T-cell (primary cell): Measurements from ENCODE around the gene ABTB2. TPM values are rescaled to one million over a fixed set of nuclear protein-coding genes. Genes with fewer than 3 reads are reported as not detected.

Experiments
- ATAC-seq, 4 experiments: fragments of 200-7000 bp in 3 of 4; fragments of 150-1000 bp in 1 of 4; cut with Tn5 transposase; replicated peaks in 1 of 4; 1 replicate in 3 of 4; 2 replicates in 1 of 4; pipeline ENCODE4 v1.10.0; 2021; ENCODE audit warnings: moderate library complexity in 3 of 4, mild to moderate bottlenecking in 2 of 4, moderate number of reproducible peaks in 1 of 4
- CTCF ChIA-PET, 2 donors: fragments of 300-600 bp; sonication (Branson Sonifier 250); formaldehyde crosslinking; loops; one replicate each; lab custom pipeline; 2022; ENCODE audit warnings: antibody characterized with exemption in 2 of 2; lab: Charles Lee
- POLR2A ChIA-PET, 2 donors: fragments of 300-600 bp; sonication (Branson Sonifier 250); formaldehyde crosslinking; loops; one replicate each; lab custom pipeline; 2022; ENCODE audit warnings: antibody characterized with exemption in 2 of 2; lab: Charles Lee
- DNase-seq, 35 experiments: peaks; one replicate each; pipeline versions ENCODE4 v3.0.0 to v3.0.0-alpha.2; 2013 to 2023
- H3K27ac ChIP-seq: one replicate; pipeline ENCODE4 v1.5.1; 2013; ENCODE audit warnings: low read length
- H3K27me3 ChIP-seq, 2 experiments: replicated peaks in 1 of 2; 1 replicate in 1 of 2; 2 replicates in 1 of 2; pipeline versions ENCODE4 v1.6.1 to v1.7.0; 2013; ENCODE audit warnings: low read length in 1 of 2, mixed read lengths in 1 of 2; ENCODE audit not compliant: control insufficient read depth in 2 of 2, insufficient read depth in 2 of 2; ENCODE audit errors: extremely low read depth in 1 of 2
- H3K36me3 ChIP-seq, 2 donors: 1 replicate in 1 of 2; 2 replicates in 1 of 2; pipeline versions ENCODE4 v1.6.1 to v1.7.0; 2013; ENCODE audit warnings: low read length in 1 of 2; ENCODE audit not compliant: control insufficient read depth in 2 of 2, insufficient read depth in 1 of 2; ENCODE audit errors: extremely low read depth in 1 of 2
- H3K4me1 ChIP-seq, 2 experiments: 1 replicate in 1 of 2; 2 replicates in 1 of 2; pipeline versions ENCODE4 v1.6.1 to v1.7.0; 2013; ENCODE audit warnings: low read length in 2 of 2, mixed read lengths in 1 of 2; ENCODE audit not compliant: insufficient read depth in 2 of 2, control insufficient read depth in 1 of 2; ENCODE audit errors: extremely low read depth in 1 of 2
- H3K4me3 ChIP-seq, 2 donors: 1 replicate in 1 of 2; 2 replicates in 1 of 2; pipeline versions ENCODE4 v1.5.1 to v1.7.0; 2013; ENCODE audit warnings: mild to moderate bottlenecking in 2 of 2, low read length in 1 of 2, moderate library complexity in 1 of 2; ENCODE audit not compliant: control insufficient read depth in 1 of 2; ENCODE audit errors: extremely low read depth in 1 of 2
- H3K9me3 ChIP-seq: 2 replicates; pipeline ENCODE4 v1.7.0; 2013
- H3K27ac Mint-ChIP-seq, 2 donors: one replicate each; pipeline ENCODE4 v1.8.0; 2020 to 2021; ENCODE audit warnings: mild to moderate bottlenecking in 2 of 2, mixed read lengths in 2 of 2
- H3K27me3 Mint-ChIP-seq, 2 donors: one replicate each; pipeline ENCODE4 v1.8.0; 2021 to 2022; ENCODE audit warnings: mixed read lengths in 2 of 2
- H3K36me3 Mint-ChIP-seq: one replicate; pipeline ENCODE4 v1.8.0; 2021; ENCODE audit warnings: mixed read lengths
- H3K4me1 Mint-ChIP-seq, 3 donors: one replicate each; pipeline ENCODE4 v1.8.0; 2020 to 2022; ENCODE audit warnings: mixed read lengths in 3 of 3, mild to moderate bottlenecking in 1 of 3
- H3K4me3 Mint-ChIP-seq, 3 donors: one replicate each; pipeline ENCODE4 v1.8.0; 2020 to 2022; ENCODE audit warnings: mild to moderate bottlenecking in 3 of 3, mixed read lengths in 3 of 3, moderate library complexity in 3 of 3
- H3K9me3 Mint-ChIP-seq, 3 donors: one replicate each; pipeline ENCODE4 v1.8.0; 2020 to 2022; ENCODE audit warnings: mixed read lengths in 3 of 3
- WGBS: methylation state at CpG from one replicate; pipeline ENCODE4 v1.1.5; 2013; ENCODE audit warnings: missing lambda C conversion rate; ENCODE audit not compliant: insufficient coverage; 5-methylcytosine and 5-hydroxymethylcytosine counted together
- total RNA-seq, 35 experiments: library from RNA in 6 of 35; stranded (reverse) in 6 of 35; fragments of 120-200 nt in 1 of 35; gene quantifications; one replicate each; pipeline versions ENCODE4 v1.2.1 to v1.2.4 and lab custom pipeline; 2013 to 2026

ABTB2 gene
- total RNA-seq, 5 donors from 2014 or later (not counting 1 experiment from before 2014, with no cell fraction given) = 0.50 to 0.93 (median 0.82) TPM

DNA sequence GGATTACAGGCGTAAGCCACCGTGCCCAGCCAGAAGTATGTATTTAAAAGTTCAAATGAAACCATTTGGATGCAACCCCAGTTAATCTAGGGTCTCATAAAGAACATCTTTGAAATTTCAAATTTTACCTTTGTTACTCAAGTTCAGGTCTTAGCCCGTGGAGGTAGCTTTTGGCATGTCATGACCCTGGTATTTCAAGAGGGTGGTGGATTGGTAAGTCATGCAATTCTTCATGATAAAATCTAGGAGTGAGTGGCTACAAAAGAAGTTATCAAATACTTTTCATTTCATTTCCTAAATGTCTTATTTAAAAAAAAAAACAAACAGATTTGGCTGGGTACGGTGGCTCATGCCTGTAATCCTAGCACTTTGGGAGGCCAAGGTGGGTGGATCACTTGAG, 80.6 kb downstream of the ABTB2 start:
- Mint-ChIP-seq H3K4me1 (no peaks in the 10 kb centered on the region), H3K27me3 (no peaks in the 10 kb centered on the region), H3K4me3 (no peak overlapping the region), H3K36me3 (no peaks in the 10 kb centered on the region), H3K9me3 (no peaks in the 10 kb centered on the region), H3K27ac (no peak overlapping the region)
- CTCF ChIA-PET = interaction anchor here in 1 of 2 donors (0.6 to 0.7 kb wide), 3 partner anchors 26 to 256 kb away, joined by 5 to 8 read pairs (median 6); no protein-coding TSS in a partner anchor
- Histone ChIP-seq H3K27ac (no peak overlapping the region), H3K36me3 (no peaks in the 10 kb centered on the region), H3K27me3 (peaks cover 0 to 2% of the 10 kb centered on the region in 2 experiments), H3K4me3 (no peak overlapping the region), H3K9me3 (no peaks in the 10 kb centered on the region), H3K4me1 (no peaks in the 10 kb centered on the region)
- DNase-seq = no peak
- no CpG with 5 or more reads among the region's 4 CpGs for WGBS
- no peak for ATAC-seq
- POLR2A ChIA-PET = no interaction called here

DNA sequence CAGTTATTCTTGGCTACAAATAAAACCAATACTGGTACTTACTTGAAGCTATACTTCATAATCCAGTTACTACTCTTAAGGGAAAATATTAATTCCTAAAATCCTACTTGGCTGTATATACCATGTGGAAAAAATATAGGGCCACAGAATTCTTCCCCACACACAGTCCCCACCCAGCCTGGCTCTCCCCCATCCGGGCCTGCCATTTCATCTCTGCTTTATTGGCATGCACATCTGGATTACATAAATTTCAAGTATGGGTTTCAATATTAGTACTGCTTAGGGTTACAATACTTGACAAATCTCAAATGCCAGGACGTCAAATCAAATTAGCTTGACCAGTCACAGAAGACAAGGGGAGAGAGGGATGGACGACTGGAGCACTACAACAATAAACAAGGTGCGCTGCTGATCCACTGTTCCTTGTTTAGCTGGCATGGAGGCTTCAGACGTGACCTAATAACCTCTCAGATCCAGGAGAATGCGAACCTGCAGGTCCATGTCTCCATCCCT, 81.4 kb downstream of the ABTB2 start:
- DNase-seq = no peak
- Mint-ChIP-seq H3K36me3 (no peaks in the 10 kb centered on the region), H3K9me3 (no peaks in the 10 kb centered on the region), H3K27me3 (no peaks in the 10 kb centered on the region), H3K4me1 (no peaks in the 10 kb centered on the region), H3K27ac (no peak overlapping the region), H3K4me3 (no peak overlapping the region)
- Histone ChIP-seq H3K9me3 (no peaks in the 10 kb centered on the region), H3K27me3 (peaks cover 0 to 2% of the 10 kb centered on the region in 2 experiments), H3K4me1 (no peaks in the 10 kb centered on the region), H3K36me3 (no peaks in the 10 kb centered on the region), H3K27ac (no peak overlapping the region), H3K4me3 (no peak overlapping the region)
- CTCF ChIA-PET = interaction anchor here in 1 of 2 donors (0.7 kb wide), 1 partner anchor 14 kb away, joined by 3 read pairs; no protein-coding TSS in a partner anchor
- WGBS = 73% methylated on average over 3 of the region's 6 CpGs
- POLR2A ChIA-PET = interaction anchor here in 1 of 2 donors (0.6 to 0.7 kb wide), 2 partner anchors 223 to 1742 kb away, joined by 3 to 4 read pairs; no protein-coding TSS in a partner anchor
- no peak for ATAC-seq

DNA sequence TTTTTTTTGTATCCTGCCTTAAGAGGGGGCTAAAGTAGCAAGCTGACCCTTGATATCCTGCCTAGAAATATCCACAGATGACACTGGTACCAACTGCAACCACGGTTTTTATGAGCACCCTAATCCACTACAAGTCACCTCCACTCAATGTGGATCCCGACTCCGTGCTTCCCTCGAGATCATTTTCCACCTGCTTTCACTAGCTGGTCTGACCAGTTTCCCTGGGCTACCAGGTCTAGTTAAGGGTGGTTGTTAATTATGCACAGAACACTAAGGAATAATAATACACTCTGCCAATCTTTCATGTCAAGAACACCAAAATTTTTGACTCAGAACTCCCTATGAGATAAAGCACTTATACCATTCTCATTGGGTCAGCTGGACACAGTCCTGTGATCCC, 82.3 kb downstream of the ABTB2 start:
- ATAC-seq = no peak
- Histone ChIP-seq H3K4me1 (no peaks in the 10 kb centered on the region), H3K27me3 (peaks cover 0 to 2% of the 10 kb centered on the region in 2 experiments), H3K4me3 (no peak overlapping the region), H3K27ac (no peak overlapping the region), H3K9me3 (no peaks in the 10 kb centered on the region), H3K36me3 (no peaks in the 10 kb centered on the region)
- H3K36me3 Mint-ChIP-seq = no peaks in the 10 kb centered on the region
- no peaks in the 10 kb centered on the region for H3K9me3 Mint-ChIP-seq
- H3K27ac Mint-ChIP-seq = no peak overlapping the region
- ChIA-PET POLR2A (no interaction called here), CTCF (interaction anchor here in 1 of 2 donors (0.7 kb wide), 1 partner anchor 13 kb away, joined by 3 read pairs; no protein-coding TSS in a partner anchor)
- no peak for DNase-seq
- H3K27me3 Mint-ChIP-seq = no peaks in the 10 kb centered on the region
- WGBS = no CpG with 5 or more reads among the region's 4 CpGs
- H3K4me1 Mint-ChIP-seq = no peaks in the 10 kb centered on the region
- no peak overlapping the region for H3K4me3 Mint-ChIP-seq

DNA sequence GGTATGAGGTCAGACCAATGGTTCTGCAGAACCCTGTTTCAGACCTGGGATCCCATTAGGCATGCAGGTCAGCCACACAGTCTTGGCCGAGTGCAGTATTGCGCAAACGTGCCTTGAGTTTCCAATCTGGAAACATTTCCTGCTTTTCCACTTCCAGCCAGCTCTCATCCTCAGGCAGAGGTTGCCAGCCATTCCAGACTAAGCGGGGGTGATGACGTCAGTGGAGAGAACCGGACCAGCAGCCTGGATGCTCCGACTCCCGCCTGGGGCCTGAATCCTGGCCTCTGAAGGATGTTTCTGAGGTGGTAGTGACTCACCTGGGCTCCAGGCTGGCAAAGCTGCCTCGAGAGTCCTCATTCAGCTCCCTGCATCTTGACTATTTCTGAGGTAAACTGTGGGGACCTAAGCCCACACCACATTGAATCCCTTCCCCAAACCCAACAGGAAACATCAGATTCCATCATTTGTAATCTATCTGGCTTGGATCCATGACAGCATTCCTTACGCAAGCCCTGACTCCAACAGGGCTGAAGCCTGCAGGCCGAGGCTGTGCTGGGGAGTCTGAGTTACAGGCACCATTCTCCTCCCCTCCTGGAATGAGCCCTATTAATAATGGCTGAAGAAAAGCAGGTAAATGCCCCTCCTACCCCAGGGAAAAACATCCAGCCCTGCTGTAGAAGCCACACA, 83.0 kb downstream of the ABTB2 start:
- Mint-ChIP-seq H3K4me3 (no peak overlapping the region), H3K36me3 (no peaks in the 10 kb centered on the region), H3K27ac (no peak overlapping the region), H3K27me3 (peaks cover 0 to 2% of the 10 kb centered on the region in 2 donors), H3K9me3 (no peaks in the 10 kb centered on the region), H3K4me1 (no peaks in the 10 kb centered on the region)
- Histone ChIP-seq H3K4me3 (no peak overlapping the region), H3K4me1 (no peaks in the 10 kb centered on the region), H3K36me3 (no peaks in the 10 kb centered on the region), H3K9me3 (no peaks in the 10 kb centered on the region), H3K27me3 (peaks cover 0 to 2% of the 10 kb centered on the region in 2 experiments), H3K27ac (no peak overlapping the region)
- ChIA-PET CTCF (no interaction called here), POLR2A (no interaction called here)
- ATAC-seq (no peak), DNase-seq (no peak)
- WGBS = 97% methylated on average over 8 of the region's 11 CpGs

DNA sequence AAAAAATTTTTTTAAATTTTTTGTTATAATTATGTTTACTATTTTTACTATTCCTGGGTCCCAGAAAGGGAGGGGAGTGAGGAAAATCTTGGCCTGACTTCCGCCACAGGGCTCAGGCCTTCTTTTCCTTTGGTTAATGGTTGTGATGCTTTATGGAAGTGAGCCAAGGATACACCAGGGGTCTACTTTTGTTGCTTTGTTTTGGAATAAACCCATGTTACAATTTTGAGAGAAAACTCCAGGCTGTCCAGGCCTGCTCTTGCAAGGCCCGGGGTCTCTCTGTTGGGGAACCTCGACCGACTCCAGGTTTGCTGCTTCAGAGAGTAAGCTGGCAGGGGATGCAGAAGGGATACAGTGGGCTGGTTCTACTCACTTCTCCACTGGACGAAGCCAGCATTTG, 84.7 kb downstream of the ABTB2 start:
- Histone ChIP-seq H3K27ac (no peak overlapping the region), H3K36me3 (no peaks in the 10 kb centered on the region), H3K27me3 (peaks cover 0 to 2% of the 10 kb centered on the region in 2 experiments), H3K4me3 (no peak overlapping the region), H3K9me3 (no peaks in the 10 kb centered on the region), H3K4me1 (no peaks in the 10 kb centered on the region)
- H3K4me1 Mint-ChIP-seq = no peaks in the 10 kb centered on the region
- ATAC-seq (no peak), DNase-seq (no peak)
- CTCF ChIA-PET = interaction anchor here in 1 of 2 donors (0.7 kb wide), 1 partner anchor 14 kb away, joined by 5 read pairs; no protein-coding TSS in a partner anchor
- no peaks in the 10 kb centered on the region for H3K36me3 Mint-ChIP-seq
- no peak overlapping the region for H3K27ac Mint-ChIP-seq
- H3K9me3 Mint-ChIP-seq = no peaks in the 10 kb centered on the region
- peaks cover 0 to 5% of the 10 kb centered on the region in 2 donors for H3K27me3 Mint-ChIP-seq
- no peak overlapping the region for H3K4me3 Mint-ChIP-seq
- WGBS = no CpG with 5 or more reads among the region's 5 CpGs
- POLR2A ChIA-PET = no interaction called here

DNA sequence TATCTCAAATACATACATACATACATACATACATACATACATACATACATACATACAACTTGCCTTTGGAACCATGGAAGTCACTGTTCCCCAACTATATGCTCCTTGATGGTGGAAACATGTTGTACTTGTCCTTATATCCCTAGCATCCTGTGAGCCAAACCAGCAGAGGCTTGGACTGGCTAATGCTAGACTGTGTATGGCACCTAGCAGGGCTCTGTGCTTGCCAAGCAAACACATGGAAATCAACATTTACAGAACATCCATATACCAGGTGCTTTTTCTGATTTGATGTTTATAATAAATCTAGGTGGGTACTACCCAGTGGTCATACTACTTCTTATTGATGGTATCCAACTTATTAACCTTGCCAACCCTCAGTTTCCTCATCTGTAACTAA, 86.1 kb downstream of the ABTB2 start:
- Histone ChIP-seq H3K4me1 (peaks cover 2 to 3% of the 10 kb centered on the region in 2 experiments), H3K9me3 (no peaks in the 10 kb centered on the region), H3K27ac (no peak overlapping the region), H3K4me3 (no peak overlapping the region), H3K36me3 (no peaks in the 10 kb centered on the region), H3K27me3 (peaks cover 0 to 2% of the 10 kb centered on the region in 2 experiments)
- peaks cover under 1 to 6% (median 3%) of the 10 kb centered on the region in 3 donors for H3K4me1 Mint-ChIP-seq
- POLR2A ChIA-PET = no interaction called here
- H3K4me3 Mint-ChIP-seq = no peak overlapping the region
- no peak for ATAC-seq
- peaks cover 0 to 5% of the 10 kb centered on the region in 2 donors for H3K27me3 Mint-ChIP-seq
- no peak for DNase-seq
- CTCF ChIA-PET = no interaction called here
- no peaks in the 10 kb centered on the region for H3K36me3 Mint-ChIP-seq
- no peak overlapping the region for H3K27ac Mint-ChIP-seq
- no peaks in the 10 kb centered on the region for H3K9me3 Mint-ChIP-seq
